SKM-1 (cell line): ENCODE results near the gene DPT.

Experiments
- DNase-seq: peaks from one replicate; lab custom pipeline; 2025; ENCODE audit not compliant: unreplicated experiment; lab: John Stamatoyannopoulos, UW

The DPT gene

DNA sequence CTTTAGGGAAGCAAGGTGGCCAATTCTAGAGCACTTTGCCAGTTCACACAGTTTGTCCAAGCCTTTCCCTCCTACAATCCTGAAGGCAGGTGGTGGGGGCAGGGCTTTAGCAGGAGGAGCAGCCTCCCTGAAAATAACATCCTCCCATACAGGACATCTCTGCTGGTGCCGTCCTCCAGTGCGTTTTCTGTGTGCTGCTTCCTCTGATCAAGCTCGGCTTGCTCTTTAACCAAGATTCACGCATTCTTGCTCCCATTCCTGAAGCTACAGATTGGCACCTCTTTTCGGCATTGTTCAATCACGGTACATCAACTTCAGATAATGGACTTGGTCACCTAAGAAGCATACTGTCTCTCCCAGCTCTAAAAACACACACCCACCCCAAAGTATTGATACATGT, 7.5 kb upstream of the DPT start:
- DNase-seq: no peak

DNA sequence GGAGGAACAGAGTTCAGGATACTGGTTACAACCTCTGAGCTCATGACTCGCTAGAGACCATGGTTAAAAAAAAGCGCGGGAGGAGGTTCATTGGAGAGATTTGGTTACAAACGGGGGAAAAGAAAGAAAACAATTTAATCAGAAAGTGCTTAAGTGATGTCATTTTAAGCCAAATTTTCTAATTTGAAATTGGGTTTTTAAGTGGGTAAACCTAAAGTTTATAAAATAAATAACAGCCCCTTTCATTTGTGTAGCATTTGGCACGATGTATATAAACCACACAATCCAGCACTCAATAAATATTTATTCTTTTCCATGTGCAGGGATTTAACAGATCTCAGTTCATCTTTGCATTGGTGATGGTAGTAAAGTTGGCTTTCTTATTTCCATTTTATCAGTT, 7.0 kb upstream of the DPT start:
- no peak for DNase-seq

- DNase-seq: no peak
Measured at GRCh38 chr1:168734946-168735345, 5.9 kb upstream of the DPT start.

DNA sequence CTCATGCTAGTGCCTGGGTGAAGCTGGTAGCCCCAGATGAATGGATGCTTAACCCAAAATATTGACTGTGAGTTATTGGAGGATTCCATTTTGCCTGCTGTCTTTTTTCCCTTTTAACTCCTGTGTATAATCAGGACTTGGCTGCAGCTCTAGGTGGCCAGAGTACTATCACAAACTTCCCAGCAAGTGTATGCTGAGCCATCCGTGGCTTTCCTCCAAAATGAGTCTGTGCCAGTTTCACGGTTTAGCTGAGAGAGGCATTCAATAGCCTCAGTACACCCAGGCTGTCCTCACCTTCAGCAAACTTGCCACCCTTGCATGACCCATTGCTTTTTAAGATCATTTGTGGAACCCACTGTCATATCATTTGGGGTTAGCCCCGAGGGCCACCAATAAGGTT, 5.3 kb upstream of the DPT start:
- DNase-seq: no peak

- DNase-seq: no peak
Measured at GRCh38 chr1:168733241-168733640, 4.2 kb upstream of the DPT start.

GRCh38 chr1:168732736-168733135, 3.7 kb upstream of the DPT start:
- no peak for DNase-seq

GRCh38 chr1:168731244-168731953, 2.4 kb upstream of the DPT start:
- DNase-seq: no peak

- DNase-seq: no peak
Measured at GRCh38 chr1:168729405-168729802, 398 bp upstream of the DPT start.

GRCh38 chr1:168726719-168727118, 2.3 kb downstream of the DPT start:
- DNase-seq: no peak

DNA sequence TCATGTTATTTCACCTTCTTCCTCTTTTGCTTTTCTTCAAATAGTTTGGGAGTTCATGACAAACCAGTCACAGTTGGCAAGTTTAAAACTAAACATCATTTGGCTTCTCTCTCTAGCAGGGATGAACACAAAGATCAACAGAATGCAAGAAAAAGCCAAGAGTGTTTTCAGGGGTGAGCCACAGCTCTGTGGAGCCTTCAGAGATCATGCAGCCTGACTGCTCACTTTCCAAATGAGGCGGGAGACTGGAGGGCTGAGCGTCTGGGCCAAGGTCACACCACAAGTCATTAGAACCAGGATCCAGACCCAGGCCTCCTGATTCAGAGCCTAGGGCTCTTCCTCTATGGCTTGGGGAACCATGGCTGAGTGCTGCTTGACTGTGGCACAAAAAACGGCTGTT, 2.7 kb downstream of the DPT start:
- no peak for DNase-seq

GRCh38 chr1:168725831-168726230, 3.2 kb downstream of the DPT start:
- no peak for DNase-seq

DNA sequence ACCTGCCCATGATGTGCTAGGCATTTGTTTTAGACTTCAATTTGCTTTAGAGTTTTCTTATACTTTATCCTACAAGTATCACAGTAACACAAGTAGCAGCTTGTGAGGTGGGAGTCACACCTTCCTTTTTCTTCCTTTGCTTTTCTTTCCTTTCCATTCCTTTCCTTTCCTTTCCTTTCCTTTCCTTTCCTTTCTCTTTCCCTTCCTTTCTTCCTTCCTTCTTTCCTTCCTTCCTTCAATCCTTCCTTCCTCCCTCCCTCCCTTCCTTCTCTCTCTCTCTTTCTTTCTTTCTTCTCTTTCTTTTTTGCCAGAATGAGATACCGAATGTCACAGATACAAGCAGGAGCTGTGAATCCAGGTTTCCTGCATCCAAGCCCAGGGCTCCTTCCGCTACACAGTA, 3.9 kb downstream of the DPT start:
- no peak for DNase-seq

DNA sequence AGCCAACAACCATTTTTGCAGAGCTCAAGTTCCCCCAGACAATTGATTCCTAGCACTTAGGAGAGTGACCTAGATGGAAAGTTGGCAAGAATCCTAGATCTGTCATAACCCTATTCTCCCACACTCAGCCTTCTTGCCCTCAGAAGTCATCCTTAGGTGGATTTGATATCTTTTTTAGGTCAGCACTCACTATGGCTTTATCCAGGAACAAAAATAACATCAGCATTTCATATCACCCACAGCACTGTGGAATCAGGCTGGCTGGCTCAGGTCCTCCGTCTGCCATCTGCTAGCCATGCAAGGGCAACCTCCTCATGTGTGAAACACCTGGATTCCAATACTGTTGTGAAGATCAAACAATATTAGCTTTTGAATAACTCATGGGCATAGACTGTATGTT, 6.0 kb downstream of the DPT start:
- no peak for DNase-seq

- DNase-seq: no peak
Measured at GRCh38 chr1:168720839-168721238, 8.2 kb downstream of the DPT start.

DNA sequence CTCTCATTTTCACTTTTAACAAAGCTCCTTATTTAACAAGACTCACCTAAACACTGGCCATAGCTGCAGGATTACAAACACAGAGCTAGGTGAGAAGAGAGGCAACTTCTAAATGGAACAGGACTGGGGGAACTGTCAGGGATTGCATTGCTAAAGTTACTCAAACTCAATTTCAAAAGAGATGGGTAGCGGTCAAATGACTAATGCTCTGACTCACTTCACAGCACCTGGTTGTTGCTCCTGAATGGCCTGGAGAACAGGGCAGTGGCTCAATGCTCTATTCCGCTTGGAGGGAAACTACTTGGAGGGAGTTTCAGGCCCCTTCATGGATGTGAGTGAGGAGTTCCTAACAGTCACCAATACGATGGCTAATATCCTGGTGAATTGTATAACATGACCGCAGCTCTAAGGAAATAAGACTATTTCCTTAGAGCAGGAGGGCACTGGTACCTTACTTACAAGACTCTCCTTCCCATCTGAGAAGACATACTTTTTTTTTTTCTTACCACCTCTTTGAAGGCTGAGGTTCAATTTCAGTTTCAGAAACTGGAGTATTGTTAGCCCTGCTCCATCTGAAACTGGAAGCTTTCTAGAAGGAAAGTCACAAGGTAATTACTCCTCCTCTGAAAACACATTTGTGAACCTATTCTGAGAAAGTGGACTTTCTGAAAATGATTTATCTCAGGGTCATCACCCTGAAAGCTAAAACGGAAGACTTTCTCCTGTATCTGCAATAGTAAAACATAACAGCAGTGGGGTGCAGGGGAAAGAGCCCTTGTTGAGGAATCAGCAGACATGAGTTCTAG, 9.5 kb downstream of the DPT start:
- no peak for DNase-seq

GRCh38 chr1:168717906-168718891, 10.8 kb downstream of the DPT start:
- no peak for DNase-seq

GRCh38 chr1:168714012-168714411, 15.0 kb downstream of the DPT start:
- DNase-seq: no peak

DNA sequence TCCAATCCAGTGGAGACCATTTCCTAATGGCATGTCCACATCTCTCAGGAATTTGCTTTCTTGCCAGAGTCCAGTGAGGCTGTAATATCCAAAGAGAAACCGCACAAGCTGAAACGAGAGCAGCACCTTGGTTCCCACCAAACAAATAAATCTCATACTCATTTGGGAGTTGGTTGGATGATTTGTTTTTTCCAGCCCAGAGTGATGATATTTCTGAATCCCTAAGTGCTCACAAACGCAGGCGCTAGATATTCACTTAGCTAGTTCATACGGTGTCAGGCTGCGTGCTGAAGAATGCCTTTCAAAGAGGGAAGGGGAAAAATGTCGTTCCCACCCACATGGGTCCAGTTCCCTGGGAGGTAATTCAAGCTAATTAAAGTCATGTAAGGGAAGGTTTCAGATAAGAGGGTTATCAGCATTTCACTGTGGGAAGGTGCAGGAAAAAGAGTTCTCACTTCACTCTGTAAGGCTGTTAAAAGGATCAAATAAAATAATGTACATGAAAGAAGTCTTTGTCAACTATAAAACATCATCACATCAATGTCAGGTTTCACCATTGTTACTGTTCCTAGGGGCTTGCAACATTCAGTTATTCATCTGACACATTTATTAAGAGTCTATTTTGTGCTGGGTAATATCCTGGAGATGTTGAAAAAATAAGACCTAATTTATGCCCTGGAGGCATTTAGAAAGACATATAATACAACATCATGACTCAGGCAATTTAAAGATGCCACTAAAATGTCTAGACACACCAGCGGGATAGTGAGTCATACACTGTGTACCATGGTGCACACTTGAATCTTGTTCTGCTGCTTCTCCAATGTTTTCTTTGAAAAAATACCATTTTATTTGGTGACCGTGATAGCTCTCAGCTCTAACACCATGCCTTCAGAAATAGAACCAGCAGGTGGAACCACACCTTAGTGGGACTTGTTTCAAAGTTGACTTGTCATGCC, 19.3 kb downstream of the DPT start:
- DNase-seq: no peak

DNA sequence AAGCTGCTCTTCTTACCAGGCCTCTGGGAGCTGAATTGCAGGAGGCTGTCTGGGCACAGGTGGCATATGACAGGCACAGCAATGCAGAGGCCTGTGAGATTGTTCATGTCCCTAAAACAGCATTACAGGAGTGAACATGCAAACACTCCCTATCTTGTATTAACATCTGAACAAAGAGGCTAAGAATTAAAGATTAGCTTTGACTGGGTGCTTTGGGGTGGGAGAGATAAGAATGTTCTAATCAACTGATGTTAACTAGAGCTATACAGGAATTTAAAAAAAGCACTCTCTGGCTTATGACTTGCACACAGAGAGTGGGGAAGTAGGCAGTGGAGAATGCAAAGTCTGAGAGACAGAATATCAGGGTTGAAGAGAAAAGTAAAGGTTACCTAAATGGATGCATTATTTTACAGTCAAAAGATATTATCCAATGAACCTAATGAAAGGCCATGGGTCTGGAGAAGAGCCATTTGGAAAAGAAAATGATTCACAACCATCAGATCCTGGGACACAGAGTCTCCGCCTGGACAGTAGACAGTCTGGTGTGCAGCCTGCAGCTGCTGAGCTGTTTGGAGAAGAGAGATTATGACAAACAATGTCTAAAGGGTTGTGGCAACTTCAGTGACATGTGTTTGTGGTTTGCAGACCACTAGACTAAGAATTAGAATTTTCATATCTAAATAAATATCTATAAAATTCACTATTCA, 20.2 kb downstream of the DPT start:
- no peak for DNase-seq
